COLO668 (cell line): ENCODE data around the gene ATP5MC3.

Source experiments
- DNase-seq: peaks from one replicate; lab custom pipeline; 2025; ENCODE audit not compliant: unreplicated experiment; lab: John Stamatoyannopoulos, UW

ATP5MC3 gene

GRCh38 chr2:175168564-175168945 is 13.0 kb downstream of the ATP5MC3 start:
- DNase-seq: no peak

GRCh38 chr2:175167792-175168563 is 13.5 kb downstream of the ATP5MC3 start, which contains the start of gene ATF2:
TSS of gene ATF2 (minus strand) at chr2:175168203. CDS start at chr2:175136443, 31,760 bp downstream.
- DNase-seq: peak; percentile 97

GRCh38 chr2:175167076-175167791 is 14.3 kb downstream of the ATP5MC3 start:
- DNase-seq: peak; percentile 31

- DNase-seq: no peak
These were observed 15.2 kb downstream of the ATP5MC3 start for GRCh38 chr2:175166216-175166824.

- DNase-seq: no peak
These were observed 17.3 kb downstream of the ATP5MC3 start for GRCh38 chr2:175164235-175164634.

GRCh38 chr2:175158894-175159293 is 22.6 kb downstream of the ATP5MC3 start:
- DNase-seq: no peak

- DNase-seq: no peak
These were observed 25.0 kb downstream of the ATP5MC3 start for GRCh38 chr2:175156534-175156933.

GRCh38 chr2:175154661-175155082 is 26.8 kb downstream of the ATP5MC3 start:
- no peak for DNase-seq

GRCh38 chr2:175152242-175152641 is 29.3 kb downstream of the ATP5MC3 start:
- no peak for DNase-seq

- DNase-seq: no peak
These were observed 29.7 kb downstream of the ATP5MC3 start for GRCh38 chr2:175151791-175152190.

- DNase-seq: no peak
These were observed 34.3 kb downstream of the ATP5MC3 start for GRCh38 chr2:175147186-175147585.

- no peak for DNase-seq
These were observed 37.8 kb downstream of the ATP5MC3 start for GRCh38 chr2:175143678-175144077.

GRCh38 chr2:175143191-175143590 is 38.3 kb downstream of the ATP5MC3 start:
- DNase-seq: no peak

GRCh38 chr2:175140332-175140731 is 41.2 kb downstream of the ATP5MC3 start:
- DNase-seq: no peak

- DNase-seq: no peak
These were observed 43.7 kb downstream of the ATP5MC3 start for GRCh38 chr2:175137793-175138192.

- DNase-seq: no peak
These were observed 44.9 kb downstream of the ATP5MC3 start for GRCh38 chr2:175136334-175137215.

GRCh38 chr2:175135862-175136261 is 45.6 kb downstream of the ATP5MC3 start:
- no peak for DNase-seq

GRCh38 chr2:175135177-175135576 is 46.3 kb downstream of the ATP5MC3 start:
- DNase-seq: no peak

GRCh38 chr2:175131252-175131651 is 50.3 kb downstream of the ATP5MC3 start:
- DNase-seq: no peak

GRCh38 chr2:175126661-175127060 is 54.8 kb downstream of the ATP5MC3 start:
- DNase-seq: no peak
